Osteoblast (primary cell): ENCODE results near the gene BMP8B. TPM values are rescaled to one million over a fixed set of nuclear protein-coding genes. Genes with fewer than 3 reads are reported as not detected.
"Not testable (repeated sequence)": the region's sequence is repeated elsewhere in the genome, so short reads cannot be mapped to it uniquely, and the experiment has no call there.

Experiments
- DNase-seq: peaks from one replicate; pipeline ENCODE4 v3.0.0; 2011; ENCODE audit warnings: low spot score, mixed read lengths; ENCODE audit not compliant: insufficient read length; ENCODE audit errors: missing footprints
- H2AFZ ChIP-seq: 2 replicates; pipeline ENCODE4 v1.6.0; 2011; ENCODE audit warnings: mild to moderate bottlenecking, low read length
- H3K27ac ChIP-seq: 2 replicates; pipeline ENCODE4 v1.5.1; 2011; ENCODE audit warnings: mild to moderate bottlenecking, low read depth, low read length, moderate library complexity
- H3K27me3 ChIP-seq: 2 replicates; pipeline ENCODE4 v1.6.0; 2012; ENCODE audit warnings: mild to moderate bottlenecking, control low read depth, inconsistent platforms, low read length, moderate library complexity; ENCODE audit not compliant: insufficient read depth
- H3K36me3 ChIP-seq: 2 replicates; pipeline ENCODE4 v1.5.1; 2011; ENCODE audit warnings: mild to moderate bottlenecking, low read length, control low read depth, moderate library complexity; ENCODE audit not compliant: insufficient read depth
- H3K4me1 ChIP-seq: 2 replicates; pipeline ENCODE4 v1.5.1; 2011; ENCODE audit warnings: mild to moderate bottlenecking, low read length, control low read depth, moderate library complexity; ENCODE audit not compliant: insufficient read depth
- H3K4me2 ChIP-seq: 2 replicates; pipeline ENCODE4 v1.6.0; 2011; ENCODE audit warnings: mild to moderate bottlenecking, low read length; ENCODE audit not compliant: insufficient read depth
- H3K4me3 ChIP-seq: fragments of 200-600 bp; sonication (generic); 3 replicates; pipeline ENCODE4 v1.5.1; 2012; ENCODE audit warnings: mild to moderate bottlenecking, low read length, inconsistent platforms; ENCODE audit not compliant: insufficient read depth
- H3K79me2 ChIP-seq: 2 replicates; pipeline ENCODE4 v1.6.0; 2012; ENCODE audit warnings: mild to moderate bottlenecking, low read length, control low read depth, inconsistent platforms; ENCODE audit not compliant: insufficient read depth
- H3K9me3 ChIP-seq: 2 replicates; pipeline ENCODE4 v1.5.1; 2011; ENCODE audit warnings: low read depth, low read length, control low read depth
- H4K20me1 ChIP-seq: 2 replicates; pipeline ENCODE4 v1.6.0; 2012; ENCODE audit warnings: mild to moderate bottlenecking, low read length, control low read depth; ENCODE audit not compliant: insufficient read depth
- CTCF ChIP-seq: IDR thresholded peaks from 2 replicates; pipeline ENCODE4 v1.5.1; 2011; ENCODE audit warnings: mild to moderate bottlenecking, low read depth, low read length, moderate library complexity; ENCODE audit errors: extremely low read depth
- total RNA-seq: library from RNA; depleted of rRNA; stranded (reverse); fragments of >200 nt; gene quantifications from 2 replicates; pipeline ENCODE4 v1.2.3, GENCODE V29; 2012

The BMP8B gene
- total RNA-seq, 1 donor: 0.36 TPM

GRCh38 chr1:39791838-39792237 is 3.2 kb upstream of the BMP8B start:
- Histone ChIP-seq H3K27ac (no peak overlapping the region), H3K4me3 (no peak overlapping the region), H3K27me3 (peaks cover 41% of the 10 kb centered on the region), H3K79me2 (no peaks in the 10 kb centered on the region), H2AFZ (no peak overlapping the region), H3K4me2 (no peak overlapping the region), H4K20me1 (no peaks in the 10 kb centered on the region), H3K36me3 (no peaks in the 10 kb centered on the region), H3K4me1 (no peaks in the 10 kb centered on the region), H3K9me3 (no peaks in the 10 kb centered on the region)
- DNase-seq: no peak
- no peak for TF ChIP-seq CTCF

GRCh38 chr1:39789571-39790110 is 976 bp upstream of the BMP8B start:
- Histone ChIP-seq H3K4me2 (no peak overlapping the region), H3K79me2 (no peaks in the 10 kb centered on the region), H3K4me1 (peaks cover 6% of the 10 kb centered on the region), H3K27ac (no peak overlapping the region), H3K27me3 (peaks cover 41% of the 10 kb centered on the region), H2AFZ (no peak overlapping the region), H4K20me1 (no peaks in the 10 kb centered on the region), H3K36me3 (no peaks in the 10 kb centered on the region), H3K4me3 (no peak overlapping the region), H3K9me3 (no peaks in the 10 kb centered on the region)
- TF ChIP-seq CTCF: no peak
- peak; percentile 89 for DNase-seq

GRCh38 chr1:39788426-39788757 is 273 bp downstream of the BMP8B start:
- Histone ChIP-seq H3K4me2 (peak overlapping the region; percentile 43), H3K4me1 (peaks cover 6% of the 10 kb centered on the region), H3K36me3 (no peaks in the 10 kb centered on the region), H3K27me3 (peaks cover 44% of the 10 kb centered on the region), H3K4me3 (no peak overlapping the region), H3K9me3 (no peaks in the 10 kb centered on the region), H4K20me1 (no peaks in the 10 kb centered on the region), H3K27ac (no peak overlapping the region), H3K79me2 (no peaks in the 10 kb centered on the region), H2AFZ (no peak overlapping the region)
- TF ChIP-seq CTCF: no peak
- peak; percentile 81 for DNase-seq

- not testable (repeated sequence) for H3K4me2 ChIP-seq, H2AFZ ChIP-seq, H4K20me1 ChIP-seq, DNase-seq, H3K79me2 ChIP-seq, H3K36me3 ChIP-seq, H3K9me3 ChIP-seq, H3K4me3 ChIP-seq, H3K27ac ChIP-seq, H3K4me1 ChIP-seq
- peaks cover 44% of the 10 kb centered on the region for H3K27me3 ChIP-seq
Measured at GRCh38 chr1:39787964-39788363, 701 bp downstream of the BMP8B start.
